ENCODE results near the gene RNF208. TPM values are rescaled to one million over a fixed set of nuclear protein-coding genes. Genes with fewer than 3 reads are reported as not detected.

The RNF208 gene
- polyA plus RNA-seq, 3 donors = 5.1 to 7.2 (median 5.2) TPM

- DNase-seq (ENCODE audit: low read depth in 3 of 3, low spot score in 2 of 3) = no peak
Observed at GRCh38 chr9:137178201-137178938, 43.7 kb downstream of the RNF208 start.

- no peak for DNase-seq (ENCODE audit: low read depth in 3 of 3, low spot score in 2 of 3)
Observed at GRCh38 chr9:137176302-137177182, 45.5 kb downstream of the RNF208 start.

- DNase-seq (ENCODE audit: low read depth in 3 of 3, low spot score in 2 of 3) = no peak
Observed at GRCh38 chr9:137175345-137175961, 46.6 kb downstream of the RNF208 start.

- no peak for DNase-seq (ENCODE audit: low read depth in 3 of 3, low spot score in 2 of 3)
Observed at GRCh38 chr9:137174722-137175293, 47.2 kb downstream of the RNF208 start.

GRCh38 chr9:137173796-137174664 is 48.0 kb downstream of the RNF208 start:
- DNase-seq (ENCODE audit: low read depth in 3 of 3, low spot score in 2 of 3) = no peak

- no peak for DNase-seq (ENCODE audit: low read depth in 3 of 3, low spot score in 2 of 3)
Observed at GRCh38 chr9:137172901-137173795, 48.9 kb downstream of the RNF208 start.

- DNase-seq (ENCODE audit: low read depth in 3 of 3, low spot score in 2 of 3) = no peak
Observed at GRCh38 chr9:137171149-137171900, 50.7 kb downstream of the RNF208 start.

- DNase-seq (ENCODE audit: low read depth in 3 of 3, low spot score in 2 of 3) = no peak
Observed at GRCh38 chr9:137170486-137171148, 51.4 kb downstream of the RNF208 start.

Other genes with a start within 250 kb of the RNF208 start
- 10 to 100 TPM; 20.9 to 29.3 (median 25.4) TPM for gene PTGDS, start 244.7 kb downstream of the RNF208 start, polyA plus RNA-seq (ENCODE audit: insufficient read length in 3 of 3)
- gene LCNL1, start 239.2 kb downstream of the RNF208 start, polyA plus RNA-seq (ENCODE audit: insufficient read length in 3 of 3) = under 1 TPM; 0.03 to 0.23 (median 0.12) TPM
- 10 to 100 TPM; 22.3 to 27.0 (median 24.4) TPM for gene PAXX, start 229.8 kb downstream of the RNF208 start, polyA plus RNA-seq (ENCODE audit: insufficient read length in 3 of 3)
- under 1 TPM in 2 of 3 donors, not detected in 1; 0.36 to 0.38 TPM for gene CLIC3, start 225.7 kb downstream of the RNF208 start, polyA plus RNA-seq (ENCODE audit: insufficient read length in 3 of 3)
- gene ABCA2, start 194.0 kb downstream of the RNF208 start, polyA plus RNA-seq (ENCODE audit: insufficient read length in 3 of 3) = 10 to 100 TPM; 42.0 to 49.0 (median 46.3) TPM
- under 1 TPM in 1 of 3 donors, not detected in 2; 0.06 TPM for gene FUT7, start 190.2 kb downstream of the RNF208 start, polyA plus RNA-seq (ENCODE audit: insufficient read length in 3 of 3)
- gene NPDC1, start 176.1 kb downstream of the RNF208 start, polyA plus RNA-seq (ENCODE audit: insufficient read length in 3 of 3) = 10 to 100 TPM; 16.3 to 20.1 (median 18.7) TPM
- 1 to 10 TPM; 2.9 to 3.9 (median 3.3) TPM for gene ENTPD2, start 168.2 kb downstream of the RNF208 start, polyA plus RNA-seq (ENCODE audit: insufficient read length in 3 of 3)
- 1 to 10 TPM; 5.4 to 6.2 (median 5.9) TPM for gene SAPCD2, start 151.7 kb downstream of the RNF208 start, polyA plus RNA-seq (ENCODE audit: insufficient read length in 3 of 3)
- 1 to 10 TPM; 3.5 to 5.4 (median 3.8) TPM for gene UAP1L1, start 144.7 kb downstream of the RNF208 start, polyA plus RNA-seq (ENCODE audit: insufficient read length in 3 of 3)
- gene MAN1B1, start 135.3 kb downstream of the RNF208 start, polyA plus RNA-seq (ENCODE audit: insufficient read length in 3 of 3) = 10 to 100 TPM; 43.6 to 48.3 (median 47.0) TPM
- gene DPP7, start 107.5 kb downstream of the RNF208 start, polyA plus RNA-seq (ENCODE audit: insufficient read length in 3 of 3) = 10 to 100 TPM; 11.8 to 19.8 (median 11.9) TPM
- not detected for gene GRIN1, start 83.1 kb downstream of the RNF208 start, polyA plus RNA-seq (ENCODE audit: insufficient read length in 3 of 3)
- gene LRRC26, start 52.2 kb downstream of the RNF208 start, polyA plus RNA-seq (ENCODE audit: insufficient read length in 3 of 3) = not detected
- gene TMEM210, start 50.2 kb downstream of the RNF208 start, polyA plus RNA-seq (ENCODE audit: insufficient read length in 3 of 3) = not detected
- gene ANAPC2, start 33.7 kb downstream of the RNF208 start, polyA plus RNA-seq (ENCODE audit: insufficient read length in 3 of 3) = 10 to 100 TPM; 29.1 to 34.5 (median 31.9) TPM
- gene SSNA1, start 33.6 kb downstream of the RNF208 start, polyA plus RNA-seq (ENCODE audit: insufficient read length in 3 of 3) = 10 to 100 TPM; 41.4 to 52.2 (median 43.2) TPM
- 10 to 100 TPM; 12.8 to 15.5 (median 13.2) TPM for gene TPRN, start 21.5 kb downstream of the RNF208 start, polyA plus RNA-seq (ENCODE audit: insufficient read length in 3 of 3)
- gene TMEM203, start 16.6 kb downstream of the RNF208 start, polyA plus RNA-seq (ENCODE audit: insufficient read length in 3 of 3) = 10 to 100 TPM; 39.7 to 44.3 (median 42.6) TPM
- gene NDOR1, start 16.5 kb downstream of the RNF208 start, polyA plus RNA-seq (ENCODE audit: insufficient read length in 3 of 3) = 1 to 10 TPM; 7.6 to 8.2 (median 8.2) TPM
- 1 to 10 TPM; 3.1 to 6.6 (median 5.6) TPM for gene CYSRT1, start 2.9 kb upstream of the RNF208 start, polyA plus RNA-seq (ENCODE audit: insufficient read length in 3 of 3)
- 1 to 10 TPM; 3.0 to 8.0 (median 4.6) TPM for gene RNF224, start 5.3 kb upstream of the RNF208 start, polyA plus RNA-seq (ENCODE audit: insufficient read length in 3 of 3)
- gene SLC34A3, start 8.7 kb upstream of the RNF208 start, polyA plus RNA-seq (ENCODE audit: insufficient read length in 3 of 3) = 1 to 10 TPM; 2.8 to 6.0 (median 5.2) TPM
- gene TUBB4B, start 19.0 kb upstream of the RNF208 start, polyA plus RNA-seq (ENCODE audit: insufficient read length in 3 of 3) = 100 to 1,000 TPM; 332 to 418 (median 352) TPM
- gene STPG3, start 29.0 kb upstream of the RNF208 start, polyA plus RNA-seq (ENCODE audit: insufficient read length in 3 of 3) = 1 to 10 TPM in 2 of 3 donors, under 1 TPM in 1; 0.75 to 1.6 (median 1.1) TPM
- gene NELFB, start 33.1 kb upstream of the RNF208 start, polyA plus RNA-seq (ENCODE audit: insufficient read length in 3 of 3) = 10 to 100 TPM; 45.5 to 54.0 (median 51.3) TPM
- gene TOR4A, start 55.5 kb upstream of the RNF208 start, polyA plus RNA-seq (ENCODE audit: insufficient read length in 3 of 3) = 1 to 10 TPM; 3.7 to 4.3 (median 4.2) TPM
- gene NRARP, start 80.0 kb upstream of the RNF208 start, polyA plus RNA-seq (ENCODE audit: insufficient read length in 3 of 3) = 1 to 10 TPM; 5.3 to 7.5 (median 6.4) TPM
- gene EXD3, start 200.9 kb upstream of the RNF208 start, polyA plus RNA-seq (ENCODE audit: insufficient read length in 3 of 3) = 1 to 10 TPM; 8.7 to 9.2 (median 8.9) TPM
- 1 to 10 TPM; 3.9 to 4.9 (median 4.8) TPM for gene NOXA1, start 201.2 kb upstream of the RNF208 start, polyA plus RNA-seq (ENCODE audit: insufficient read length in 3 of 3)
- gene ENTPD8, start 219.1 kb upstream of the RNF208 start, polyA plus RNA-seq (ENCODE audit: insufficient read length in 3 of 3) = under 1 TPM; 0.19 to 0.34 (median 0.25) TPM
- 10 to 100 TPM; 51.0 to 58.8 (median 57.3) TPM for gene NSMF, start 237.1 kb upstream of the RNF208 start, polyA plus RNA-seq (ENCODE audit: insufficient read length in 3 of 3)

Data from right renal cortex interstitium (tissue), 3 donors.